HG02885 (cell line): ENCODE data around the gene ESR2.
"Not testable (repeated sequence)": the region's sequence is repeated elsewhere in the genome, so short reads cannot be mapped to it uniquely, and the experiment has no call there.

Experiments
- ATAC-seq: cut with Tn5 transposase; IDR thresholded peaks from one replicate; pipeline ENCODE4 v1.9.1; 2021; ENCODE audit warnings: mild to moderate bottlenecking; ENCODE audit not compliant: unreplicated experiment, poor library complexity

The ESR2 gene

DNA sequence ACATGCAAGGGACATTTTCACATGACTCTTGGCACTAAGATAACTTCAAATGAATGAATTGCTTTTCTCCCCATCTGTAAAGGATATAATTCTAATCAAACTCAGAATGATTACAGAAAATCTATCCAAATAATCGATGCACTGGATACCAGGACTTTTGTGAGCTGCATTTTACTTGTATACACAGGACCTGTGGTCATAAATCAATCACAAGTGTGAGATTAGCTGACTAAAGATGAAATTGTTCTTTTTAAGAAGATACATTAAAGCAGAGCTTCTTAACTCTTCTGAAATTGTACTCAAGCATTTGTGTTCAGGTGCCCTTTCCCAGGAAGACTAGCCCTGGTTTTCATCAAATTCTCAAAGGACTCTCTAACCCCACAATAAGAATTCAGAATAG, 66.3 kb downstream of the ESR2 start:
- no peak for ATAC-seq

DNA sequence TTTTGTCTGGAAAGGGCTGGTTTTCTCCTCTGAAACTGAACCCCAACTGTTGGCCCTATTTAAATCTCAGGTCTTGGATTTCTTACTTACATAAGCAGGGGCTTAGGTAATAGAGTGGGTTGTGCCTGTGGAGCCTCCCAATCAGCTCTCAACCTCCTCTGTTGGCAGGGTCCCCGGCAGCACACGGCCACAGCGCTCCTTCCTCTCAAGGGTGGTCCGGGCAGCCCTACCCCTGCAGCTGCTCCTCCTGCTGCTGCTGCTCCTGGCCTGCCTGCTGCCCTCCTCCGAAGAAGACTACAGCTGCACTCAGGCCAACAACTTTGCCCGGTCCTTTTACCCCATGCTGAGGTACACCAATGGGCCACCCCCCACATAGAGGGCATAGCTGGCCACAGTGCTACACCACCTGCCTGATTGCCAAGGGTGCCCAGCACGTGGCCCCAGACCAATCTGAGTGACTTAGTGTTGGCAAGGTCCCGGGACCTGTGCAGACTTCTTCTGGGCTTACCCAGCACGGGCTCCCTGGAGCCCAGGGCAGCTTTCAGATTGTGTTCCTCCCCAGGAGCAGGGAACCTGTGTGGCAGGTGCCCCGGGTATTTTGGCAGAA, 68.9 kb downstream of the ESR2 start:
- no peak for ATAC-seq

DNA sequence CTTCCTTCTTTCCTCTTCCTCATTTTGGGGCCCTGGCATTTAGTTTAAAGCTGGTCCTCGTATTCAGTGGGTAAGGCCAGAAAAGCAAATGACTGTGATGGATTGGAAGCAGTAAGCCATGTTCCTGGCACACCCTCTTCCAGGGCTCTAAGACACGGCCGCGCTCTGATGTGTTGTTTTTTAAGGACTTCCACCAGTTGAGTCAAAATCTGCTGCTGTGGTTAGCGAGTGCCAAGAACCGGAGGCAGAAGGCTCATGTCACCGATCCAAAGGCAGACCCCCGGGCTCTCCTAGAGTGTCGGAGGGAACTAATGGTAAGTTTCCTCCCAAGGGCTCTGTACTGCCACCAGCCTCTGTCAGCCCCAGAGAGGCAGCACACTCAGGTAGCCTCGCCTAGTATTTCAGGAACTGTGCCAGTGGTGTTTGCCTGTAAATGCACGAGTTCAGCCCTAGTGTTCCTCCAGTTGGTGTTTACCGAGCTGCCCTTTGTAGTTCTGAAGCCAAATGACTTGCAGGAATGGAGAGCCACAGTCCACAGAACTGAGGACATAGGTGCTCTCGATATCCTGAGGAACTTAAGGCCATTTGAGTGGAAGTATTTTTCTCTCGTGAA, 72.7 kb downstream of the ESR2 start:
- no peak for ATAC-seq

GRCh38 chr14:64220466-64220865, 73.7 kb downstream of the ESR2 start:
- ATAC-seq: no peak

DNA sequence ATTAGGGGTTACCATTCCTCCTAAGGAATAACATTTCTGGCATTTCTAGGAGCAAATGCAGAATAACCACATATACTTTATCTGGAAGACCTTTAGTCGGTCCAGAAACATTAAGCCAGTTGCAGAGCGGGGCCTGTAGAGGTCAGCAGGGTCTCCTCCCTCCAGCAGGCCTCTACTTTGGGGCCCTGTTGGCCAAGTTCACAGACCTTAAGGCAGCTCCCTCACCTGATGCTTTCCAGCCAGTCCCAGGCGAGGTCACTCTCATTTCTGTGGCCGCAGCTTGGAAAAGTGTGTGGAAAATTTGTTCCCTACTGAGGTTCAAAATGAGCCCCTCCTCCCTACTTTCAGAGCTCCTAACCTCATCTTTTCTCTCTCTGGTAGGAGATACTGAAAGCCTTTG, 74.1 kb downstream of the ESR2 start:
- no peak for ATAC-seq

DNA sequence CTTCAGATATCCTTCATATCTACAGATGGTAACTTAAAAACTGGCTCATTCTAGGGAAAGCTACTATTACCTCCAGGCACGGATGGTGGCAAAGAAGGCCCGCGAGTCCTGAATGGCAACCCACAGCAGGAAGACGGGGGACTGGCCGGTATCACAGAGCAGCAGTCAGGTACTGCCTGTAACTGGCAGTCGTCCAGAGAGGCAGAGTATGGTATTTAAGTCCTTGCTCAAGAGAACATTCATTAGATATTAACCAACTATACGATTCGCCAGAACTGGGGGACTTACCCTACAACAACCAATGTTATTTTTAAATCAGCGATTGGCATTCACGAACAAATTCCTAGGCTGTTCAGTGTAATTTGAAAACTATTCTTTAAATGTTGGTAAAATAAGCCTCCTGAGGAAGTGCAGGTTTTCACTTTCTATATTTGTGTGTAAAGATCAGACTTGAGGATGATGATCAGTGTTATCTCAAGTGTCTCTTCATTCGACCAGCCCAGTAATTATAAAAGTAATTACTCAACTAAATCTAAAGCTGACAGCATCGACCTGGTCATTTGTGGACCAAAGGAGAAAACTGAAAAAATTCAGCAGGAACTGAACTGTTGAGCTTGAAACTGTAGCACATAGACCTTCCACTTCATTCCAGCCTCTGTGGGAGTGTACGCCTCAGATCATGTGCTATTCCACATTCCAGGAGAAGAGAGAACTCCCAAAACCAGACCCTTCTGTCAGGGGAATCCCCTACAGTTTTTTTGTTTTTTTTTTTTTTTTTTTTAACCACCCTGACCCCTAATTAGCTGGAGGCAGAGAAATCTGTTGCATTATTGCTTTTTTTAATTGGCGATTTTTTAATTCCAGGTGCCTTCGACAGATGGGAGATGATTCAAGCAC, 75.6 kb downstream of the ESR2 start:
- peak; percentile 39 for ATAC-seq

DNA sequence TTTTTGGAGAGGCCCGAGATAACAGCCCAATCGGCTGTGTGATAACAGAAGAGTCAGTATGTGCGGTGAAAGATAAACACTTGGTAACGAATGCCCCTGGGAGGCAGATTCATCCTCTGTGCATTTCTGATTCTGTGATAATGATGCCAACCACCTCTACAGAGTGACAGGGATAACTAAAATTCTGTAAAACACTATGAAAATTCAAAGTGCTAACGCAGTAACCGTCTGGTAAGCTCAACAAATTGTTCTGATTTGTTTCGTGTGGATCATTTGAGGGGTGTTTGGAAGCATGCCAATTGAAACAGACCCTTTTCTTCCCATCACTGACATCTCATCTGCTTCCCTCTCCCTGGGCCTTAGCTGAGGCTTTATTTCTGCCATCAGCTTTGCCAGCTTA, 76.3 kb downstream of the ESR2 start:
- ATAC-seq: no peak

GRCh38 chr14:64217308-64217707, 76.9 kb downstream of the ESR2 start:
- no peak for ATAC-seq

GRCh38 chr14:64215978-64216377, 78.2 kb downstream of the ESR2 start:
- ATAC-seq: no peak

DNA sequence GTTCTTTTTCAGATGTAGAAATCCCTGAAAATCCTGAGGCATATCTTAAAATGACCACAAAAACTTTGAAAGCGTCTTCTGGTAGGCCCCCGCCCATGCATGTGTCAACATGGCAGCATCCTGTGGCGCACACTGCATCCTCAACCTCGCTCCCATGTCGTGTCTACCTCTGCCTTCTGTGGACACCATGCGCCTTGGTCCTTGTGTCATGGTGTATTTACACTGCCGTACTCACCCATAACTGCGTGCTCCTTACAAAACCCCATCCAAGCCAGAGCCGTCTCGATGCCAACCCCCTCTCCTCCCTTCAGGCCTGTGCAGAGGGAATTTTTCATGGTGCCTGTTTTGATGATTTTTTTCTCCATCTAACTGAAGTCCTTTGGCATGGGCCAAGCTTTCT, 78.9 kb downstream of the ESR2 start:
- ATAC-seq: no peak

DNA sequence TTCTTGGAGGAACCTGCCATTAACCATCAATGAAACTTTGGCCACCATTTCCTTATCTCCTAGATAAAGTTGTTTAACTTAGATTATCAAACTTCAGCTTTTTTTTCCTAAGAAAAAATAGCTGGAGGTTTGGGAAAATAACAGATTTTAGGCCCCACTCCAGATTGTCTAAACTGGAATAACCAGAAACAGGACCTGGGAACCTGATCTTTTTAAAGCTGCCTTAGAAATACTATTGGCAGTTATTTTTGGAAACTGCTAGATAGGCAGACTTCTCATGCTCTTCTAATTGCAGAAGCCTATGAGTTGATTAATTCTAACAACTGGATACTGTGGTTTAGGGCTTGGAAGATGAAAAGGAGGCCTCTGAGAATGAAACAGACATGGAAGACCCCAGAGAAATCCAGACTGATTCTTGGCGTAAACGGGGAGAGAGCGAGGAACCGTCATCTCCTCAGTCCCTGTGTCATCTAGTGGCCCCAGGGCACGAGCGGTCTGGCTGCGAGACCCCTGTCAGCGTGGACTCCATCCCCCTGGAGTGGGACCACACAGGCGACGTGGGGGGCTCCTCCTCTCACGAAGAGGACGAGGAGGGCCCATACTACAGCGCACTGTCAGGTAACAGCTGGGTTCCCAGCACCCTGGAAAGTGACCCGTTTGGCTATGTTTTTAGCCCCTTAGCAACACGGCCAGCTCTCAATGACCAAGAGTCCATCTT, 80.2 kb downstream of the ESR2 start:
- ATAC-seq: no peak

DNA sequence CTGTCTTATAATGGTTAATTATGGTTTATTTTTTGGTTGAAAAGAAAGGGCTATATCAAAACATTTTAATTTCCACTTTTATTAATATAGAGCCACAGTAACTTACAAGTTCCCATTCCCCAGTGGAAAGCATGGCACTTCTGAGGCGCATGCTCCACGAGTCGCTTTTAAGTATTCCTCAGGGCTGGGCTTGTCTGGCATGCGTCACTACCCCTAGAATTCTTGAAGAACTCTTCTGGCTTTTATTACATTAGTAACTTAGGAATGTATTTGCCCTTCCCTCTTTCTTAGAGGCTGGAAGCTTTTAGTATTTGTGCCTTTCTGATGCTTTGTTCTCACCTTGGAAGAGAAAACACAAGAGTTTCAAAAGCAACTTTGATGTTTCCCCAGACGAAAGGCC, 81.1 kb downstream of the ESR2 start:
- ATAC-seq: no peak

DNA sequence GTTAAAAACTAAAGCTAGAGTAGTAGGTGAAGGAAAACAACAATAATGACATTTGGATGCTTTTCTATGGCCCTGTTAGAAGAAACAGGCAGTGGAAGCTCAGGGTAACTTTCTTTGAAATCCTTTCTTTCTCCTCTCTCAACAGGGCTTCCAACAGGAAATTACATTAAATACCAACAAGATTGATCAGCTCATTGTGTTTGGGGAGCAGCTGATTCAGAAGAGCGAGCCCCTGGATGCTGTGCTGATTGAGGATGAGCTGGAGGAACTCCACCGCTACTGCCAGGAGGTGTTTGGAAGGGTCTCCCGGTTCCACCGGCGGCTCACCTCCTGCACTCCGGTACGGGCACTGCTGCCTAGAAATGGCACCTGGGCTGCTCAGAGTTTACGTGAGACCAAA, 81.5 kb downstream of the ESR2 start:
- ATAC-seq: no peak

GRCh38 chr14:64210912-64211311, 83.3 kb downstream of the ESR2 start:
- ATAC-seq: not testable (repeated sequence)

- no peak for ATAC-seq
Measured at GRCh38 chr14:64210216-64210615, 84.0 kb downstream of the ESR2 start.

DNA sequence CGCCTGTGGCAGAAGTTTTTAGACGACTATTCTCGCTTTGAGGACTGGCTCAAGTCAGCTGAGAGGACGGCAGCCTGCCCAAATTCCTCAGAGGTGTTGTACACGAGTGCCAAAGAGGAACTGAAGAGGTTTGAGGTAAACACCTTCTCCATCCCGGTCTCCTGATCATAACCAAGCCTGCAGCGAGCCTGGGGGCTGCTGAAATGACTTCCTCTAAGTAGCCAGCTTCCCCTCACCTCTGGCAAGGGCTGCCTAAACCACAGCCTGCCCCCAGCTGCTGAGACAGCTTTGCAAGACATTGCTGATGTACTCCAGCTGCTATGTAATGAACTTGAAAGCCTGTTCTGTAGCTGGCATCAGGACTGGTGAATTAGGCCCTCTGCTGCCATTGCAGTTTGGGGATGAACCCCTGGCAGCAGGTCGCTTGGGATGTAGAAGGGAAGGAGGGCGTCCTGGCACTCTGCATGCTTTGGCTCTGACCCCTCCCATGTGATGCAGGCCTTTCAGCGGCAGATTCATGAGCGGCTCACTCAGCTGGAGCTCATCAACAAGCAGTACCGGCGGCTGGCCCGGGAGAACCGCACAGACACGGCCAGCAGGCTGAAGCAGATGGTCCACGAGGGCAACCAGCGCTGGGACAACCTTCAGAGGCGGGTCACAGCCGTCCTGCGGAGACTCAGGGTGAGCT, 84.6 kb downstream of the ESR2 start:
- ATAC-seq: peak; percentile 50

GRCh38 chr14:64208981-64209380, 85.2 kb downstream of the ESR2 start:
- no peak for ATAC-seq

DNA sequence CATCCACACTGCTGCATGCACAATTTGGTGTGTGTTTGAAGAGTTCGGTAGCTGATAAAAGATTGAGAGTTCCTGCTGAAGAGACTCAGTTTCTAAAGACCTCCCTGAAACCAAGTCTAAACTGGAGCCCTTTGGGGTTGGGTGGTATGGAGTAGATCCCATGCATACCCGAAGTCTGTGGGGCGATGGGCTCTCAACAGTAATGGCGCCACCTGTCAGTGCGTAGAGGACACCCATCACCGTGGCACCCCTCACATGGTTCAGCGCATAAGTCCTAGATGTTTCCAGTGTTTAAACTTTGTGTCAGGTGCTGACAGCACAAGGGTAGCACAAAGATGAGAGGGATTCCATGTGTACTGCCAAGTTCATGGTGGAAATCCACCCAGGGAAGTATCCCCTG, 85.9 kb downstream of the ESR2 start:
- ATAC-seq: no peak

DNA sequence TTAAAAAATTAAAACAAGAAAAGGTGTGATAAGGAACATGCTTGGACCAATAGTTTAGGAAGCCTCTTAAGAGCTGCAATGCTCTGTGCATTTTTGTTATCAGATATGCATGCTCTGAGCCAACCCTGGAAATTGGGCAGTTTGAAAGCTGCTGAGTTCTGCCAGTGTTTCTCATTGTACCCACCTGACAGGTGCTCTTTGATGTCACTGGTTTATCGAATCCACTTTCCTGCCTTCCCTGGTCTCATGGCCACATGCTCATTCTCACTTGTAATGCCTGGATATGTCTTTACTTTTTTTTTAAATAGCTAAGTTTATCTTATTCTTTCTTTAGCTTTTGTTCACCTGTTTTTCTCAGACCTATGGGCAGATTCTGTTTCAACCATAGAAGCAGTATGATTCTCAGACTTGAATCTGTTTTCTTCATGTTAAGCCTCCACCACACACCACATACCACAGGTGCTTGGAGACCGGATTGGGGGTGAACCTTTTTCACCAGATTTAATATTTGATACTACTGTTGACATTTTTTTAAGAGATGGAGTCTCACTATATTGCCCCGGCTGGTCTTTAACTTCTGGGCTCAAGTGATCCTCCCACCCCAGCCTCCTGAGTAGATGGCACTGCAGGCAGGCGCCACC, 90.7 kb downstream of the ESR2 start:
- ATAC-seq: no peak

DNA sequence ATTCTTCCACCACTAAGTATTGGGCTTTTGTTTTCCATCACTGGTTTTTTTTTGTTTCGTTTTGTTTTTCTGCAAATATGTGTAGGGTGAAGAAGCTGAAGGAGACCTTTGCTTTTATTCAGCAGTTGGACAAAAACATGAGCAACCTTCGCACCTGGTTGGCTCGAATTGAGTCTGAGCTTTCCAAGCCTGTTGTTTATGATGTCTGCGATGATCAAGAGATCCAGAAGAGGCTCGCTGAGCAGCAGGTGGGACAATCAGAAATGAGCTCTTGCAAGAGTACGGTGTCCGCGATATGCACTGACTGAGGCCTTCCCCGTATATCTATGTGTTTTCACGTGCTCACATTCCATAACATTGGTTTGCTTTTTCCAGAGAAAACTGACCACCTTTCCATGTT, 91.5 kb downstream of the ESR2 start:
- no peak for ATAC-seq
